SK-N-SH (cell line): ENCODE data around the gene CD5L.

Experiments used
- CHD2 ChIP-seq: fragments of 150-350 bp; IDR thresholded peaks from 2 replicates; pipeline ENCODE4 v1.6.1; 2018; ENCODE audit warnings: low read length; ENCODE audit not compliant: partially characterized antibody
- EP300 ChIP-seq, 2 experiments: IDR thresholded peaks; 2 replicates each; pipeline versions ENCODE4 v1.4.0 to v1.6.1; 2012; ENCODE audit warnings: borderline replicate concordance in 1 of 2, low read depth in 1 of 2, low read length in 1 of 2
- EZH2phosphoT487 ChIP-seq: fragments of 200-600 bp; sonication (generic); IDR thresholded peaks from 2 replicates; pipeline ENCODE4 v1.6.1; 2017; ENCODE audit warnings: low read depth, mixed run types, mild to moderate bottlenecking, antibody characterized with exemption, moderate library complexity, borderline replicate concordance
- NRF1 ChIP-seq: IDR thresholded peaks from 2 replicates; pipeline ENCODE4 v1.6.1; 2012; ENCODE audit warnings: low read depth, mild to moderate bottlenecking, low read length
- RAD21 ChIP-seq: IDR thresholded peaks from 2 replicates; pipeline ENCODE4 v1.6.1; 2012; ENCODE audit warnings: mild to moderate bottlenecking, low read length
- RFX5 ChIP-seq: IDR thresholded peaks from 2 replicates; pipeline ENCODE4 v1.6.1; 2012; ENCODE audit warnings: mild to moderate bottlenecking, improper control_type of control experiment, low read length
- SMC3 ChIP-seq: IDR thresholded peaks from 2 replicates; pipeline ENCODE4 v1.6.1; 2012; ENCODE audit warnings: low read depth, low read length, improper control_type of control experiment
- YY1 ChIP-seq: IDR thresholded peaks from 2 replicates; pipeline ENCODE4 v1.4.0; 2012; ENCODE audit warnings: low read depth, mild to moderate bottlenecking
- TF ChIP-seq, protein P1 (sequence below): fragments of 200-600 bp; sonication (generic); IDR thresholded peaks from 2 replicates; pipeline ENCODE4 v1.6.1; 2017; ENCODE audit warnings: antibody characterized with exemption, mild to moderate bottlenecking, moderate library complexity
- TF ChIP-seq, protein P2 (sequence below): IDR thresholded peaks from 2 replicates; pipeline ENCODE4 v1.4.0; 2012; ENCODE audit warnings: low read depth, borderline replicate concordance

DNA sequence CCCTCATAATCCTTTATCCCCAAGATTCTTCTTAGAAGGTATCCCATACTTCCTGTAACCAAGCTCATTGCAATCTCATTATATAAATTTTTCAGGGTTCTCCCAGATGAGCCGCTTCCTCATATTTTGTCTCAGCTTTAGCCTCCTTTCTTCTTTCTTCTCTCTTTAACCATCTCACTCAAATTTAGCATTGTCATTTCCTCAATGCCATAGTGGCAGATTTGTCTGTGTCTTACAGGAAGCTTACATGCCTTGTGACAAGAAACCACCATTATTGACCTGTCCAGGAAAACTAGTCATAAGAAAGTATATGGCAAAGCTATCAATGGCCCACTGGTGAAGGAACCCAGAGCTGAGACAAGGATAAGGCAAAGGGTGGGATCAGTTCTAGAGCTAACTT is 58.7 kb downstream of the CD5L start:
- no peak for TF ChIP-seq RAD21
- TF ChIP-seq EP300 (IDR thresholded peaks at IDR 0.05; ENCODE audit: borderline replicate concordance in 1 of 2, low read depth in 1 of 2, low read length in 1 of 2): no peak
- TF ChIP-seq SMC3: no peak
- TF ChIP-seq RFX5: no peak
- no peak for TF ChIP-seq NRF1
- TF ChIP-seq EZH2phosphoT487: no peak
- no peak for TF ChIP-seq YY1
- TF ChIP-seq, protein P1, sequence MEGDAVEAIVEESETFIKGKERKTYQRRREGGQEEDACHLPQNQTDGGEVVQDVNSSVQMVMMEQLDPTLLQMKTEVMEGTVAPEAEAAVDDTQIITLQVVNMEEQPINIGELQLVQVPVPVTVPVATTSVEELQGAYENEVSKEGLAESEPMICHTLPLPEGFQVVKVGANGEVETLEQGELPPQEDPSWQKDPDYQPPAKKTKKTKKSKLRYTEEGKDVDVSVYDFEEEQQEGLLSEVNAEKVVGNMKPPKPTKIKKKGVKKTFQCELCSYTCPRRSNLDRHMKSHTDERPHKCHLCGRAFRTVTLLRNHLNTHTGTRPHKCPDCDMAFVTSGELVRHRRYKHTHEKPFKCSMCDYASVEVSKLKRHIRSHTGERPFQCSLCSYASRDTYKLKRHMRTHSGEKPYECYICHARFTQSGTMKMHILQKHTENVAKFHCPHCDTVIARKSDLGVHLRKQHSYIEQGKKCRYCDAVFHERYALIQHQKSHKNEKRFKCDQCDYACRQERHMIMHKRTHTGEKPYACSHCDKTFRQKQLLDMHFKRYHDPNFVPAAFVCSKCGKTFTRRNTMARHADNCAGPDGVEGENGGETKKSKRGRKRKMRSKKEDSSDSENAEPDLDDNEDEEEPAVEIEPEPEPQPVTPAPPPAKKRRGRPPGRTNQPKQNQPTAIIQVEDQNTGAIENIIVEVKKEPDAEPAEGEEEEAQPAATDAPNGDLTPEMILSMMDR: no peak
- TF ChIP-seq, protein P2, sequence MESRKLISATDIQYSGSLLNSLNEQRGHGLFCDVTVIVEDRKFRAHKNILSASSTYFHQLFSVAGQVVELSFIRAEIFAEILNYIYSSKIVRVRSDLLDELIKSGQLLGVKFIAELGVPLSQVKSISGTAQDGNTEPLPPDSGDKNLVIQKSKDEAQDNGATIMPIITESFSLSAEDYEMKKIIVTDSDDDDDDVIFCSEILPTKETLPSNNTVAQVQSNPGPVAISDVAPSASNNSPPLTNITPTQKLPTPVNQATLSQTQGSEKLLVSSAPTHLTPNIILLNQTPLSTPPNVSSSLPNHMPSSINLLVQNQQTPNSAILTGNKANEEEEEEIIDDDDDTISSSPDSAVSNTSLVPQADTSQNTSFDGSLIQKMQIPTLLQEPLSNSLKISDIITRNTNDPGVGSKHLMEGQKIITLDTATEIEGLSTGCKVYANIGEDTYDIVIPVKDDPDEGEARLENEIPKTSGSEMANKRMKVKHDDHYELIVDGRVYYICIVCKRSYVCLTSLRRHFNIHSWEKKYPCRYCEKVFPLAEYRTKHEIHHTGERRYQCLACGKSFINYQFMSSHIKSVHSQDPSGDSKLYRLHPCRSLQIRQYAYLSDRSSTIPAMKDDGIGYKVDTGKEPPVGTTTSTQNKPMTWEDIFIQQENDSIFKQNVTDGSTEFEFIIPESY: no peak
- TF ChIP-seq CHD2: no peak
